K562 (cell line): ENCODE measurements around the gene SOCS6. TPM values are rescaled to one million over a fixed set of nuclear protein-coding genes. Genes with fewer than 3 reads are reported as not detected.

ENCODE experiments used
- ATAC-seq: fragments of 200-7000 bp; cut with Tn5 transposase; 3 replicates; pipeline ENCODE4 v1.9.1; 2020; ENCODE audit warnings: moderate library complexity
- BruUV-seq: library from RNA; stranded (reverse); fragments of 400-500 nt; replicated peaks from 2 replicates; lab custom pipeline; 2021; lab: Mats Ljungman, UMichigan
- CTCF ChIA-PET: fragments of 300-600 bp; formaldehyde crosslinking; extraction: SDS; loops from one replicate; lab custom pipeline; 2021; ENCODE audit warnings: low intra/inter-chr PET ratio; lab: Yijun Ruan, JAX
- POLR2A ChIA-PET: fragments of 300-600, 350-650 bp; sonication (Branson Sonifier 250); formaldehyde crosslinking; extraction: SDS; loops from one replicate; lab custom pipeline; 2021; ENCODE audit warnings: antibody characterized with exemption, inconsistent platforms; lab: Yijun Ruan, JAX
- DNase-seq, 4 experiments: peaks; one replicate each; pipeline versions ENCODE4 v3.0.0 to v3.0.0-alpha.2; 2011 to 2018; ENCODE audit warnings: low spot score in 3 of 4, mixed read lengths in 3 of 4; ENCODE audit errors: extremely low read depth in 1 of 4
- FAIRE-seq: peaks from 2 replicates; lab custom pipeline; 2011; peaks lifted over from hg19 to GRCh38; lab: Jason Lieb, UNC
- H2AFZ ChIP-seq: 2 replicates; pipeline ENCODE4 v1.6.0; 2011; ENCODE audit warnings: low read depth, low read length, control low read depth, inconsistent platforms
- H3K27ac ChIP-seq: fragments of 200-600 bp; 3 replicates; pipeline ENCODE4 v1.8.0; 2011; ENCODE audit warnings: low read depth, mild to moderate bottlenecking, control low read depth, inconsistent platforms, low read length, moderate library complexity, mixed read lengths; ENCODE audit errors: extremely low read depth
- H3K27me3 ChIP-seq, 2 experiments: fragments of 300-600 bp in 1 of 2; 2 replicates in 1 of 2; 3 replicates in 1 of 2; pipeline versions ENCODE4 v1.6.0 to v1.8.0; 2011; ENCODE audit warnings: inconsistent platforms in 2 of 2, low read length in 2 of 2, mild to moderate bottlenecking in 1 of 2, mixed read lengths in 1 of 2, moderate library complexity in 1 of 2; ENCODE audit not compliant: control insufficient read depth in 2 of 2, insufficient read depth in 2 of 2
- H3K36me3 ChIP-seq: fragments of 300-600 bp; 3 replicates; pipeline ENCODE4 v1.8.0; 2011; ENCODE audit warnings: mild to moderate bottlenecking, low read length, inconsistent platforms; ENCODE audit not compliant: control insufficient read depth, insufficient read depth
- H3K4me1 ChIP-seq, 2 experiments: fragments of 200-600 bp in 1 of 2; replicated peaks in 1 of 2; 2 replicates in 1 of 2; 3 replicates in 1 of 2; pipeline versions ENCODE4 v1.5.1 to v1.8.0; 2011; ENCODE audit warnings: inconsistent platforms in 2 of 2, low read length in 2 of 2, mild to moderate bottlenecking in 1 of 2, mixed read lengths in 1 of 2, moderate library complexity in 1 of 2; ENCODE audit not compliant: control insufficient read depth in 2 of 2, insufficient read depth in 2 of 2
- H3K4me2 ChIP-seq: 2 replicates; pipeline ENCODE4 v1.6.1; 2011; ENCODE audit warnings: low read length, control low read depth, inconsistent platforms, mixed read lengths; ENCODE audit not compliant: insufficient read depth
- H3K4me3 ChIP-seq: fragments of 200-600 bp; sonication (generic), shearing (Covaris generic); 2 replicates; pipeline ENCODE4 v1.5.1; 2016; ENCODE audit warnings: control low read depth, inconsistent platforms
- H3K79me2 ChIP-seq: fragments of 200-600 bp; 3 replicates; pipeline ENCODE4 v1.8.0; 2011; ENCODE audit warnings: low read length, inconsistent platforms; ENCODE audit not compliant: control insufficient read depth, insufficient read depth
- H3K9ac ChIP-seq, 2 experiments: 2 replicates each; pipeline versions ENCODE4 v1.6.0 to v1.6.1; 2011; ENCODE audit warnings: low read depth in 2 of 2, low read length in 2 of 2, control low read depth in 1 of 2, inconsistent platforms in 1 of 2, mild to moderate bottlenecking in 1 of 2, mixed read lengths in 1 of 2; ENCODE audit not compliant: insufficient read depth in 1 of 2
- H3K9me1 ChIP-seq: one replicate; pipeline ENCODE4 v1.6.0; 2011; ENCODE audit warnings: inconsistent platforms, mild to moderate bottlenecking, low read length, moderate library complexity; ENCODE audit not compliant: control insufficient read depth, insufficient read depth
- H3K9me3 ChIP-seq: replicated peaks from 2 replicates; pipeline ENCODE4 v1.5.1; 2011; ENCODE audit warnings: low read depth, low read length, inconsistent platforms; ENCODE audit not compliant: control insufficient read depth, insufficient read depth
- H4K20me1 ChIP-seq: replicated peaks from 2 replicates; pipeline ENCODE4 v1.6.1; 2011; ENCODE audit warnings: low read length, inconsistent platforms, mixed read lengths; ENCODE audit not compliant: control insufficient read depth, insufficient read depth
- CBX2 ChIP-seq: fragments of 200-600 bp; sonication (generic); IDR thresholded peaks from one replicate; pipeline ENCODE4 v1.6.1; 2012; ENCODE audit warnings: mild to moderate bottlenecking, low read length, inconsistent platforms; ENCODE audit not compliant: insufficient read depth, poor library complexity, severe bottlenecking
- DDX20 ChIP-seq: fragments of 450-650 bp; IDR thresholded peaks from 2 replicates; pipeline ENCODE4 v1.6.1; 2016; ENCODE audit warnings: missing genetic modification characterization, low read depth, mild to moderate bottlenecking, missing compliant biosample characterization, moderate library complexity
- DNMT1 ChIP-seq: fragments of 450-650 bp; IDR thresholded peaks from 2 replicates; pipeline ENCODE4 v1.6.1; 2016; ENCODE audit warnings: antibody characterized with exemption, mild to moderate bottlenecking
- HDAC2 ChIP-seq: fragments of 450-650 bp; IDR thresholded peaks from 2 replicates; pipeline ENCODE4 v1.6.1; 2016; ENCODE audit warnings: mild to moderate bottlenecking
- HMBOX1 ChIP-seq: sonication (generic); IDR thresholded peaks from 2 replicates; pipeline ENCODE4 v1.6.1; 2016
- MAFG ChIP-seq: fragments of 450-650 bp; conservative IDR thresholded peaks from 2 replicates; pipeline ENCODE4 v1.6.1; 2016; ENCODE audit warnings: missing genetic modification characterization, missing compliant biosample characterization
- MXI1 ChIP-seq: IDR thresholded peaks from 2 replicates; pipeline ENCODE4 v1.6.1; 2011; ENCODE audit warnings: low read depth, mild to moderate bottlenecking, improper control_type of control experiment, low read length
- NKRF ChIP-seq: fragments of 450-650 bp; IDR thresholded peaks from 2 replicates; pipeline ENCODE4 v1.6.1; 2016; ENCODE audit warnings: borderline replicate concordance
- RREB1 ChIP-seq: fragments of 250-450 bp; sonication (Bioruptor Pico); IDR thresholded peaks from 2 replicates; pipeline ENCODE4 v1.4.0; 2020
- SREBF2 ChIP-seq: sonication (generic); formaldehyde crosslinking; IDR thresholded peaks from 2 replicates; pipeline ENCODE4 v1.4.0; 2020; ENCODE audit warnings: mild to moderate bottlenecking, missing genetic modification reagents
- THAP7 ChIP-seq: fragments of 250-450 bp; sonication (Bioruptor Pico); IDR thresholded peaks from 2 replicates; pipeline ENCODE4 v1.5.0; 2021
- ZNF140 ChIP-seq: fragments of 250-450 bp; sonication (Bioruptor Pico); IDR thresholded peaks from 2 replicates; pipeline ENCODE4 v1.8.0; 2021; ENCODE audit warnings: moderate library complexity, mild to moderate bottlenecking, inconsistent platforms
- ZNF551 ChIP-seq: fragments of 250-450 bp; sonication (Bioruptor Pico); IDR thresholded peaks from 2 replicates; pipeline ENCODE4 v1.5.0; 2021; ENCODE audit warnings: mild to moderate bottlenecking, moderate library complexity
- WGBS: fragments of 100-300 bp; shearing (Covaris generic); methylation state at CpG from one replicate; pipeline ENCODE4 v1.1.6; 2016; ENCODE audit warnings: low coverage, mixed read lengths; ENCODE audit not compliant: insufficient coverage; ENCODE audit errors: missing lambda C conversion rate; 5-methylcytosine and 5-hydroxymethylcytosine counted together
- in situ Hi-C: fragments of 300-500 bp; cut with MboI; formaldehyde crosslinking; loops from 4 replicates; pipeline ENCODE4 v1.15.0; 2018; ENCODE audit warnings: inconsistent platforms, mixed read lengths
- intact Hi-C: fragments of 100-400 bp; cut with micrococcal nuclease; formaldehyde crosslinking; loops from 2 replicates; pipeline ENCODE4 v1.14.2; 2022
- polyA plus RNA-seq, 8 experiments: library from polyadenylated mRNA; depleted of rRNA in 4 of 8; stranded (reverse) in 5 of 8; unstranded in 3 of 8; fragments of >200 nt; fragmentation: Nextera tagmentation in 2 of 8; fragmentation: Illumina TruSeq in 1 of 8; extraction: Ambion mirVana in 2 of 8; extraction: Trizol in 1 of 8; gene quantifications; 2 replicates each; pipeline versions ENCODE4 v1.2.1 to v1.2.3, GENCODE V29; 2011 to 2014; ENCODE audit warnings: inconsistent platforms in 1 of 8, missing spikeins in 1 of 8
- total RNA-seq, 7 experiments: library from RNA; depleted of rRNA in 6 of 7; stranded (reverse); fragments of >200 nt in 6 of 7; fragmentation: Illumina TruSeq in 2 of 7; extraction: Trizol in 2 of 7; gene quantifications; 2 replicates each; pipeline versions ENCODE4 v1.2.1 to v1.2.3, GENCODE V29; 2011 to 2021; ENCODE audit warnings: low replicate concordance in 1 of 7

SOCS6 gene
- total and polyA plus RNA-seq, 9 of the 15 experiments (the other 6 are each of a cell fraction or from before 2014, with no cell fraction given): 2.5 to 7.1 (median 5.6) TPM

DNA sequence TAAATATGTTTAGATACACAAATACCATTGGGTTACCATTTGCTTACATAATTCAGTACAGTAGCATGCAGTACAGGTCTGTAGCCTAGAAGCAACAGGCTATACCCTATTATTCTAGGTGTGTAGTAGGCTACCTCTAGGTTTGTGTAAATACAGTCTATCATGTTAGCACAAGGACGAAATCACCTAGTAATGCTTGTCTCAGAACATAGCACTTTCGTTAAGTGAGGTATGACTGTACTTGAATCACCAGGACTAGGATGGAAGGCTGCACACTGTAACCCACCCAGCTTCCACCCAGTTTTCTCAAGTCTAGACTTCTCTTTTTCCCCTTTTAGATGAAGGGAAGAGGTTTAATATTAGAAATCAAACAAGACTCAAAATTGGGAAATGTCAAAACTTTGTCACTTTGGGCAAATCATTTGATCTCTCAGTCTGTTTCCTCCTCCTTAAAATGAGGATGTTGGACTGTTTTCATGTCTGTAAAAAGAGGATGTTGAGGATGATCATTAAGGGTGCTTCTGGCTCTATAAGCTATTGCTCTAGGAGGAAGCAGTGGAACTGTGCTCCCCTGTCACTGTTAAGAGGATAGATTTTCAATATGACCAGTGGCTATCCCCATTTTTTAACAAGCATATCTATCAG, 3.7 kb upstream of the SOCS6 start:
- FAIRE-seq (no peak), ATAC-seq (no peak), DNase-seq (no peak)
- no peaks in the 10 kb centered on the region for H3K9me1 ChIP-seq
- H3K27ac ChIP-seq: no peak overlapping the region
- ChIA-PET CTCF (no interaction called here), POLR2A (no interaction called here)
- intact Hi-C loops: loop anchor here (5.0 kb wide), 1 partner anchor 147 kb away; no protein-coding TSS in a partner anchor
- peaks cover 2 to 8% of the 10 kb centered on the region in 2 experiments; a peak in 4 of 5 replicates for H3K4me1 ChIP-seq
- WGBS: 15% methylated on average over 2 of the region's 2 CpGs
- H4K20me1 ChIP-seq: no peaks in the 10 kb centered on the region
- no peak overlapping the region for H3K4me2 ChIP-seq
- no peaks in the 10 kb centered on the region for H3K36me3 ChIP-seq
- no peak overlapping the region for H2AFZ ChIP-seq
- H3K9ac ChIP-seq: no peak overlapping the region
- H3K27me3 ChIP-seq: no peaks in the 10 kb centered on the region
- 0 out of 2 replicates have a peak, but pooled peaks cover 2% of the 10 kb centered on the region for H3K9me3 ChIP-seq
- no peak overlapping the region for H3K4me3 ChIP-seq
- in situ Hi-C loops: no loop called here
- H3K79me2 ChIP-seq: peaks cover 6% of the 10 kb centered on the region
- BruUV-seq: no TSS peak
- TF ChIP-seq ZNF140 (no peak), DNMT1 (no peak), RREB1 (CRISPR knock-in tag) (no peak), ZNF551 (CRISPR knock-in tag) (no peak), MXI1 (no peak), THAP7 (CRISPR knock-in tag) (no peak), DDX20 (tag) (no peak), NKRF (no peak), HMBOX1 (no peak), SREBF2 (CRISPR knock-in tag) (no peak), MAFG (tag) (no peak), HDAC2 (no peak), CBX2 (no peak)
